ENCODE data around the gene PPP1R14B.

- TF ChIP-seq CTCF (conservative IDR thresholded peaks at IDR 0.05; ENCODE audit: low read depth, low read length) (no peak), EZH2 (IDR thresholded peaks at IDR 0.05; ENCODE audit: low read length, unreplicated experiment) (no peak), EZH2phosphoT487 (IDR thresholded peaks at IDR 0.05; ENCODE audit: borderline replicate concordance, low read length) (no peak)
These were observed 2.6 kb downstream of the PPP1R14B start for GRCh38 chr11:64244107-64244506.
